C4-2B (cell line): Measurements from ENCODE around the gene STXBP1.

Experiments
- H3K27ac ChIP-seq: fragments of 450-650 bp; 2 replicates; pipeline ENCODE4 v1.5.1; 2017
- CTCF ChIP-seq: fragments of 450-650 bp; conservative IDR thresholded peaks from 2 replicates; pipeline ENCODE4 v1.5.1; 2017; ENCODE audit warnings: mild to moderate bottlenecking
- ZFX ChIP-seq: fragments of 450-650 bp; IDR thresholded peaks from 2 replicates; pipeline ENCODE4 v1.6.1; 2017

The STXBP1 gene

GRCh38 chr9:127578952-127579853 is 32.9 kb upstream of the STXBP1 start:
- H3K27ac ChIP-seq = peak overlapping the region; percentile 74
- TF ChIP-seq ZFX = peak; percentile 43; the same call in 1 of the 2 replicates
- no peak for TF ChIP-seq CTCF

- TF ChIP-seq ZFX (no peak), CTCF (no peak)
- peak overlapping the region; percentile 74 for H3K27ac ChIP-seq
Measured at GRCh38 chr9:127580366-127580765, 31.7 kb upstream of the STXBP1 start.

GRCh38 chr9:127580879-127581475 is 31.1 kb upstream of the STXBP1 start:
- H3K27ac ChIP-seq = no peak overlapping the region; the same call in 1 of the 2 replicates
- no peak for TF ChIP-seq CTCF
- no peak for TF ChIP-seq ZFX

- H3K27ac ChIP-seq = peak overlapping the region; percentile 79
Measured at GRCh38 chr9:127584474-127584805, 27.6 kb upstream of the STXBP1 start.

GRCh38 chr9:127585161-127585819 is 26.8 kb upstream of the STXBP1 start:
- TF ChIP-seq CTCF = no peak
- no peak for TF ChIP-seq ZFX
- peak overlapping the region; percentile 18 for H3K27ac ChIP-seq

- H3K27ac ChIP-seq = peak overlapping the region; percentile 18
- TF ChIP-seq ZFX (no peak), CTCF (no peak)
Measured at GRCh38 chr9:127586096-127586495, 26.0 kb upstream of the STXBP1 start.

GRCh38 chr9:127586537-127586936 is 25.5 kb upstream of the STXBP1 start:
- no peak overlapping the region; the same call in 1 of the 2 replicates for H3K27ac ChIP-seq
- TF ChIP-seq ZFX (no peak), CTCF (peak; percentile 91)
